ENCODE measurements around the gene SOBP. TPM values are rescaled to one million over a fixed set of nuclear protein-coding genes. Genes with fewer than 3 reads are reported as not detected.

Gene SOBP
- total RNA-seq, 4 donors from 2014 or later: 0.15 to 3.8 (median 1.6) TPM

GRCh38 chr6:107479089-107479690, 10.7 kb upstream of the SOBP start:
- DNase-seq: no peak
- H3K9me3 ChIP-seq: no peaks in the 10 kb centered on the region
- peaks cover 0 to 36% (median 0%) of the 10 kb centered on the region in 4 donors for H3K27me3 ChIP-seq
- H3K27ac ChIP-seq: no peak overlapping the region
- intact Hi-C loops (cut with DNase I): no loop called here
- no peaks in the 10 kb centered on the region for H3K4me1 ChIP-seq
- no peak for TF ChIP-seq POLR2A (IDR thresholded peaks at IDR 0.05)
- TF ChIP-seq, protein P1, sequence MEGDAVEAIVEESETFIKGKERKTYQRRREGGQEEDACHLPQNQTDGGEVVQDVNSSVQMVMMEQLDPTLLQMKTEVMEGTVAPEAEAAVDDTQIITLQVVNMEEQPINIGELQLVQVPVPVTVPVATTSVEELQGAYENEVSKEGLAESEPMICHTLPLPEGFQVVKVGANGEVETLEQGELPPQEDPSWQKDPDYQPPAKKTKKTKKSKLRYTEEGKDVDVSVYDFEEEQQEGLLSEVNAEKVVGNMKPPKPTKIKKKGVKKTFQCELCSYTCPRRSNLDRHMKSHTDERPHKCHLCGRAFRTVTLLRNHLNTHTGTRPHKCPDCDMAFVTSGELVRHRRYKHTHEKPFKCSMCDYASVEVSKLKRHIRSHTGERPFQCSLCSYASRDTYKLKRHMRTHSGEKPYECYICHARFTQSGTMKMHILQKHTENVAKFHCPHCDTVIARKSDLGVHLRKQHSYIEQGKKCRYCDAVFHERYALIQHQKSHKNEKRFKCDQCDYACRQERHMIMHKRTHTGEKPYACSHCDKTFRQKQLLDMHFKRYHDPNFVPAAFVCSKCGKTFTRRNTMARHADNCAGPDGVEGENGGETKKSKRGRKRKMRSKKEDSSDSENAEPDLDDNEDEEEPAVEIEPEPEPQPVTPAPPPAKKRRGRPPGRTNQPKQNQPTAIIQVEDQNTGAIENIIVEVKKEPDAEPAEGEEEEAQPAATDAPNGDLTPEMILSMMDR (IDR thresholded peaks at IDR 0.05): no peak
- 73 to 81% methylated on average over 4 of the region's 4 CpGs for WGBS, 2 donors
- H3K4me3 ChIP-seq: no peak overlapping the region
- no peaks in the 10 kb centered on the region for H3K36me3 ChIP-seq

DNA sequence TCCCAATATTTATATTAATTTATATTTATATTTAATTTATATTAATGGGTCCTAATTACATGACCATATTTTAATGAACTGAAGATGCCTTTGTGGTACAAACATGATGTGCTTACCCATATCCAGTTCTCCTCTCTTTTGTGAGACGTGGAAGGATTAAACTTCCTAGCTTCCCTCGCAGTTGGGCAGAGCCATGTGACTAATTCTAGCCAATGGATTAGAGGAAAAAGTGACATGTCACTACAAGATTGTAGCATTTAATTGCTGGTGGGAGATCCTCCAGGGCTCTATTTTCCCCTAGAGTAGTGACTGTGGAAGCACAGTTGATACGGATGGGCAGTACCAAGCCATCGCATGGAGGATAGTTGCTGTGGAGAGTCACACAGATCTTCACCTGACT, 4.8 kb upstream of the SOBP start:
- Histone ChIP-seq H3K9me3 (no peaks in the 10 kb centered on the region), H3K4me1 (peaks cover 10 to 19% (median 14%) of the 10 kb centered on the region in 3 donors), H3K36me3 (no peaks in the 10 kb centered on the region), H3K27me3 (peaks cover 0 to 79% (median 0%) of the 10 kb centered on the region in 4 donors), H3K27ac (no peak overlapping the region), H3K4me3 (no peak overlapping the region)
- DNase-seq: no peak
- WGBS, 2 donors: 73 to 77% methylated on average over 4 of the region's 4 CpGs
- intact Hi-C loops (cut with DNase I): no loop called here
- TF ChIP-seq, protein P1 (IDR thresholded peaks at IDR 0.05): no peak
- no peak for TF ChIP-seq POLR2A (IDR thresholded peaks at IDR 0.05)

DNA sequence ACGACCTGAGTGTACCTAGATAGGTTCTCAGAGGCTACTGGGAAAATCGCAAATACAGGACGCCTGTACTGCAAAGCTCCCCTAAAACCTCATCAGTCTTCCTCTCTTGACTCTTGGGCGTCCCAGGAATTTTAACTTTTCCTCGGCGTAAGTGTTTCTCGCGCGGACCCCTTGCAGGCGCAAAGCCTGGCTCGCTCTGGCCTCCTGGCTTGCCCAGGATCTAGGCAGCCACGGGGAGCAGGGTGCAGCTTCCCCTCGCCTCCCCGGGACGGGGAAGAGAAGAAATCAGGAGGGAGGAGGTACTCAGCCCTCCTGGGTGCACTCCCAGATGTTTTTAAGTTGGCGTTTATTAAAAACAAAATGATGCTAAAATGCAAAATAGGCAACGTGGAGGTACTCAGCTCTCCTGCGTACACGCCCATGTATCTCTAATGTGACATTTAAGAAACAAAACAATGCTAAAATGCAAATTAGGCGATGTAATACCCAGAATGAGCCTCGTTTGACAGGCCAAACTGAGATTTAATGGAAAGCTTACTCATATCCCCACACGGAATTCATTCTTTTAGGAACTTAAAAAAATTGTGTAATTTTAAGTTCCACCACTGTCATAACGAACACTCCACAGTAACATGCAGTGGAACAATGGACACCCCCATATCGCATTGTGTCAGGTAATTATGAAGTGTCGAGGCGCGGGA, 1.6 kb upstream of the SOBP start:
- no peak for DNase-seq
- TF ChIP-seq POLR2A (IDR thresholded peaks at IDR 0.05): no peak
- TF ChIP-seq, protein P1 (IDR thresholded peaks at IDR 0.05): no peak

DNA sequence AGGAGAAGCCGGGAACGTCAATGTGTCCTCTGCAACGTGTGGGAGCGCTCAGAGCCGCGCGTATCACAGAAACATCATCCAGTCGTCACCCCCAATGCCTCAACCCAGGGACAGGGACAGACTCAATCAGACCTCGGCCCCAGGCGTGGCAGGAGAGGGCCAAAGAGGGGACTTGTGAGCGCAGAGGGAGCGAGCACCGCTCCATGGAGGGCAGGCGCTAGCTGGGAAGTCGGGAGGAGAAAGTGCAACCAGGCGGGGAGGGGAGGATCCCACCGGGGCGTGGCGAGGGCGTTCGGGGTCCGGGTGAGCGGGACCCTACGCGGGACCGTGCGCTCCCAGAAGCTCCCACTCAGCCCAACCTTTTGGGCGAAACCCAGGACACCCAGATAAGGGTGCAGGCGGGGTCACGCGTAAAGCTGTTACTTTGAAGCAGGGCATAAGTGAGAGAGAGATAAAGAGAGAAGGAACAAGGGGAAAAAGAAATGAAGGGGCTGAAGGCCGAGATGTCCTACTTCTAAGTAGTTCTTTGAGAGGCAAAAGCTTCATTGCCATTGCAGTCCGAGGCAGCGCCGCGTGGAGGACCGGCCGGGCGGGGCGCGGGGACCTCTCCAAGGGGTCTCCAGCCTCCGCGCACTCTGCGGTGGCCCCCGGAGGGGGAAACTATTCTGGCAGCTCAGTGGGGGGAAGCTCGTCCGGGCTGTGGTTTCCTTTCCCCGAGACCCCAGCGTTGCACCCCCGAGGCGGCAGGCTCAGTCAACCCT, 862 bp upstream of the SOBP start:
- intact Hi-C loops (cut with DNase I): no loop called here
- H3K27me3 ChIP-seq: peaks cover 0 to 86% (median 0%) of the 10 kb centered on the region in 4 donors
- WGBS, 2 donors: 0 to 1% methylated on average over 35 to 42 of the region's 51 CpGs
- H3K9me3 ChIP-seq: no peaks in the 10 kb centered on the region
- no peak for DNase-seq
- H3K36me3 ChIP-seq: no peaks in the 10 kb centered on the region
- peak overlapping the region; percentile 1 to 88 (median 77) for H3K27ac ChIP-seq
- peak overlapping the region; percentile 43 to 79 (median 61) for H3K4me3 ChIP-seq
- TF ChIP-seq, protein P1 (IDR thresholded peaks at IDR 0.05): no peak
- TF ChIP-seq POLR2A (IDR thresholded peaks at IDR 0.05): no peak
- peaks cover 20 to 48% (median 22%) of the 10 kb centered on the region in 3 donors for H3K4me1 ChIP-seq

More for the DNA sequence above, 1.6 kb upstream of the SOBP start:
- Histone ChIP-seq H3K36me3 (no peaks in the 10 kb centered on the region), H3K27ac (peak overlapping the region in 3 of 4 donors; percentile 71 to 88 (median 83)), H3K4me1 (peaks cover 20 to 47% (median 22%) of the 10 kb centered on the region in 3 donors), H3K9me3 (no peaks in the 10 kb centered on the region), H3K27me3 (peaks cover 0 to 87% (median 0%) of the 10 kb centered on the region in 4 donors), H3K4me3 (peak overlapping the region; percentile 43 to 79 (median 61))
- intact Hi-C loops (cut with DNase I): no loop called here
- 10 to 19% methylated on average over 12 to 14 of the region's 27 CpGs for WGBS, 2 donors

Measured in esophagus squamous epithelium (tissue), 5 donors.